K562 (cell line): ENCODE data around the gene MRPL42. TPM values are rescaled to one million over a fixed set of nuclear protein-coding genes. Genes with fewer than 3 reads are reported as not detected.

Source experiments
- ATAC-seq: fragments of 200-7000 bp; cut with Tn5 transposase; 3 replicates; pipeline ENCODE4 v1.9.1; 2020; ENCODE audit warnings: moderate library complexity
- BruUV-seq: library from RNA; stranded (reverse); fragments of 400-500 nt; replicated peaks from 2 replicates; lab custom pipeline; 2021; lab: Mats Ljungman, UMichigan
- CTCF ChIA-PET: fragments of 300-600 bp; formaldehyde crosslinking; extraction: SDS; loops from one replicate; lab custom pipeline; 2021; ENCODE audit warnings: low intra/inter-chr PET ratio; lab: Yijun Ruan, JAX
- POLR2A ChIA-PET: fragments of 300-600, 350-650 bp; sonication (Branson Sonifier 250); formaldehyde crosslinking; extraction: SDS; loops from one replicate; lab custom pipeline; 2021; ENCODE audit warnings: antibody characterized with exemption, inconsistent platforms; lab: Yijun Ruan, JAX
- DNase-seq, 4 experiments: peaks; one replicate each; pipeline versions ENCODE4 v3.0.0 to v3.0.0-alpha.2; 2011 to 2018; ENCODE audit warnings: low spot score in 3 of 4, mixed read lengths in 3 of 4; ENCODE audit errors: extremely low read depth in 1 of 4
- FAIRE-seq: peaks from 2 replicates; lab custom pipeline; 2011; peaks lifted over from hg19 to GRCh38; lab: Jason Lieb, UNC
- H2AFZ ChIP-seq: 2 replicates; pipeline ENCODE4 v1.6.0; 2011; ENCODE audit warnings: low read depth, low read length, control low read depth, inconsistent platforms
- H3K27ac ChIP-seq: fragments of 200-600 bp; 3 replicates; pipeline ENCODE4 v1.8.0; 2011; ENCODE audit warnings: low read depth, mild to moderate bottlenecking, control low read depth, inconsistent platforms, low read length, moderate library complexity, mixed read lengths; ENCODE audit errors: extremely low read depth
- H3K27me3 ChIP-seq, 2 experiments: fragments of 300-600 bp in 1 of 2; 2 replicates in 1 of 2; 3 replicates in 1 of 2; pipeline versions ENCODE4 v1.6.0 to v1.8.0; 2011; ENCODE audit warnings: inconsistent platforms in 2 of 2, low read length in 2 of 2, mild to moderate bottlenecking in 1 of 2, mixed read lengths in 1 of 2, moderate library complexity in 1 of 2; ENCODE audit not compliant: control insufficient read depth in 2 of 2, insufficient read depth in 2 of 2
- H3K36me3 ChIP-seq: fragments of 300-600 bp; 3 replicates; pipeline ENCODE4 v1.8.0; 2011; ENCODE audit warnings: mild to moderate bottlenecking, low read length, inconsistent platforms; ENCODE audit not compliant: control insufficient read depth, insufficient read depth
- H3K4me1 ChIP-seq, 2 experiments: fragments of 200-600 bp in 1 of 2; replicated peaks in 1 of 2; 2 replicates in 1 of 2; 3 replicates in 1 of 2; pipeline versions ENCODE4 v1.5.1 to v1.8.0; 2011; ENCODE audit warnings: inconsistent platforms in 2 of 2, low read length in 2 of 2, mild to moderate bottlenecking in 1 of 2, mixed read lengths in 1 of 2, moderate library complexity in 1 of 2; ENCODE audit not compliant: control insufficient read depth in 2 of 2, insufficient read depth in 2 of 2
- H3K4me2 ChIP-seq: 2 replicates; pipeline ENCODE4 v1.6.1; 2011; ENCODE audit warnings: low read length, control low read depth, inconsistent platforms, mixed read lengths; ENCODE audit not compliant: insufficient read depth
- H3K4me3 ChIP-seq: fragments of 200-600 bp; sonication (generic), shearing (Covaris generic); 2 replicates; pipeline ENCODE4 v1.5.1; 2016; ENCODE audit warnings: control low read depth, inconsistent platforms
- H3K79me2 ChIP-seq: fragments of 200-600 bp; 3 replicates; pipeline ENCODE4 v1.8.0; 2011; ENCODE audit warnings: low read length, inconsistent platforms; ENCODE audit not compliant: control insufficient read depth, insufficient read depth
- H3K9ac ChIP-seq, 2 experiments: 2 replicates each; pipeline versions ENCODE4 v1.6.0 to v1.6.1; 2011; ENCODE audit warnings: low read depth in 2 of 2, low read length in 2 of 2, control low read depth in 1 of 2, inconsistent platforms in 1 of 2, mild to moderate bottlenecking in 1 of 2, mixed read lengths in 1 of 2; ENCODE audit not compliant: insufficient read depth in 1 of 2
- H3K9me1 ChIP-seq: one replicate; pipeline ENCODE4 v1.6.0; 2011; ENCODE audit warnings: inconsistent platforms, mild to moderate bottlenecking, low read length, moderate library complexity; ENCODE audit not compliant: control insufficient read depth, insufficient read depth
- H3K9me3 ChIP-seq: replicated peaks from 2 replicates; pipeline ENCODE4 v1.5.1; 2011; ENCODE audit warnings: low read depth, low read length, inconsistent platforms; ENCODE audit not compliant: control insufficient read depth, insufficient read depth
- H4K20me1 ChIP-seq: replicated peaks from 2 replicates; pipeline ENCODE4 v1.6.1; 2011; ENCODE audit warnings: low read length, inconsistent platforms, mixed read lengths; ENCODE audit not compliant: control insufficient read depth, insufficient read depth
- ARID2 ChIP-seq: fragments of 450-650 bp; IDR thresholded peaks from 2 replicates; pipeline ENCODE4 v1.6.1; 2017; ENCODE audit warnings: antibody characterized with exemption, mild to moderate bottlenecking
- BHLHE40 ChIP-seq: IDR thresholded peaks from 2 replicates; pipeline ENCODE4 v1.6.1; 2011; ENCODE audit warnings: low read length, improper control_type of control experiment
- CC2D1A ChIP-seq: fragments of 450-650 bp; IDR thresholded peaks from 2 replicates; pipeline ENCODE4 v1.6.1; 2017; ENCODE audit warnings: mild to moderate bottlenecking
- ETS1 ChIP-seq: conservative IDR thresholded peaks from 2 replicates; pipeline ENCODE4 v1.6.1; 2011; ENCODE audit warnings: low read depth, mild to moderate bottlenecking, low read length; ENCODE audit not compliant: control insufficient read depth
- GTF2A2 ChIP-seq: IDR thresholded peaks from 2 replicates; pipeline ENCODE4 v1.6.1; 2016; ENCODE audit warnings: mild to moderate bottlenecking, missing genetic modification characterization, missing compliant biosample characterization
- HDGF ChIP-seq: fragments of 450-650 bp; IDR thresholded peaks from 2 replicates; pipeline ENCODE4 v1.6.1; 2016
- JUNB ChIP-seq: fragments of 450-650 bp; formaldehyde crosslinking; conservative IDR thresholded peaks from 2 replicates; pipeline ENCODE4 v1.4.0; 2020; ENCODE audit warnings: mild to moderate bottlenecking
- KAT2B ChIP-seq: IDR thresholded peaks from one replicate; pipeline ENCODE4 v1.6.1; 2012; ENCODE audit warnings: low read depth, mild to moderate bottlenecking, control low read depth, inconsistent platforms, low read length, moderate library complexity
- PHF21A ChIP-seq: fragments of 450-650 bp; IDR thresholded peaks from 2 replicates; pipeline ENCODE4 v1.6.1; 2017; ENCODE audit warnings: low read depth, borderline replicate concordance
- SAP30 ChIP-seq: fragments of 200-600 bp; sonication (generic); IDR thresholded peaks from 2 replicates; pipeline ENCODE4 v1.6.1; 2012; ENCODE audit warnings: borderline replicate concordance, low read depth, mild to moderate bottlenecking, moderate library complexity, low read length, control low read depth, inconsistent platforms; ENCODE audit not compliant: insufficient read depth, poor library complexity, severe bottlenecking
- SOX6 ChIP-seq: fragments of 450-650 bp; IDR thresholded peaks from 2 replicates; pipeline ENCODE4 v1.6.1; 2014; ENCODE audit warnings: mild to moderate bottlenecking
- TCF7L2 ChIP-seq: fragments of 150-350 bp; IDR thresholded peaks from 2 replicates; pipeline ENCODE4 v1.6.1; 2016; ENCODE audit warnings: low read depth, mild to moderate bottlenecking, low read length, moderate library complexity
- TRIM28 ChIP-seq: fragments of 450-650 bp; IDR thresholded peaks from 2 replicates; pipeline ENCODE4 v1.6.1; 2017
- U2AF1 ChIP-seq: fragments of 200-400 bp; formaldehyde crosslinking; optimal IDR thresholded peaks from 2 replicates; pipeline ENCODE3; 2017; ENCODE audit warnings: mild to moderate bottlenecking, low read depth, low read length, moderate library complexity
- ZNF316 ChIP-seq: fragments of 450-650 bp; IDR thresholded peaks from 2 replicates; pipeline ENCODE4 v1.6.1; 2016
- WGBS: fragments of 100-300 bp; shearing (Covaris generic); methylation state at CpG from one replicate; pipeline ENCODE4 v1.1.6; 2016; ENCODE audit warnings: low coverage, mixed read lengths; ENCODE audit not compliant: insufficient coverage; ENCODE audit errors: missing lambda C conversion rate; 5-methylcytosine and 5-hydroxymethylcytosine counted together
- in situ Hi-C: fragments of 300-500 bp; cut with MboI; formaldehyde crosslinking; loops from 4 replicates; pipeline ENCODE4 v1.15.0; 2018; ENCODE audit warnings: inconsistent platforms, mixed read lengths
- intact Hi-C: fragments of 100-400 bp; cut with micrococcal nuclease; formaldehyde crosslinking; loops from 2 replicates; pipeline ENCODE4 v1.14.2; 2022
- polyA plus RNA-seq, 8 experiments: library from polyadenylated mRNA; depleted of rRNA in 4 of 8; stranded (reverse) in 5 of 8; unstranded in 3 of 8; fragments of >200 nt; fragmentation: Nextera tagmentation in 2 of 8; fragmentation: Illumina TruSeq in 1 of 8; extraction: Ambion mirVana in 2 of 8; extraction: Trizol in 1 of 8; gene quantifications; 2 replicates each; pipeline versions ENCODE4 v1.2.1 to v1.2.3, GENCODE V29; 2011 to 2014; ENCODE audit warnings: inconsistent platforms in 1 of 8, missing spikeins in 1 of 8
- total RNA-seq, 7 experiments: library from RNA; depleted of rRNA in 6 of 7; stranded (reverse); fragments of >200 nt in 6 of 7; fragmentation: Illumina TruSeq in 2 of 7; extraction: Trizol in 2 of 7; gene quantifications; 2 replicates each; pipeline versions ENCODE4 v1.2.1 to v1.2.3, GENCODE V29; 2011 to 2021; ENCODE audit warnings: low replicate concordance in 1 of 7
- TF ChIP-seq, protein P1 (sequence below), 2 experiments: fragments of 450-650 bp in 1 of 2; sonication (generic) in 1 of 2; formaldehyde crosslinking; conservative IDR thresholded peaks; 2 replicates each; pipeline versions ENCODE4 v1.4.0 to v1.8.1; 2020 to 2022; ENCODE audit warnings: mild to moderate bottlenecking in 1 of 2, missing genetic modification reagents in 1 of 2
- TF ChIP-seq, protein P2 (sequence below): sonication (generic); formaldehyde crosslinking; IDR thresholded peaks from 2 replicates; pipeline ENCODE4 v1.8.0; 2023; ENCODE audit warnings: mild to moderate bottlenecking, missing genetic modification reagents

Gene MRPL42
- total and polyA plus RNA-seq, 9 of the 15 experiments (the other 6 are each of a cell fraction or from before 2014, with no cell fraction given): 104 to 806 (median 218) TPM

DNA sequence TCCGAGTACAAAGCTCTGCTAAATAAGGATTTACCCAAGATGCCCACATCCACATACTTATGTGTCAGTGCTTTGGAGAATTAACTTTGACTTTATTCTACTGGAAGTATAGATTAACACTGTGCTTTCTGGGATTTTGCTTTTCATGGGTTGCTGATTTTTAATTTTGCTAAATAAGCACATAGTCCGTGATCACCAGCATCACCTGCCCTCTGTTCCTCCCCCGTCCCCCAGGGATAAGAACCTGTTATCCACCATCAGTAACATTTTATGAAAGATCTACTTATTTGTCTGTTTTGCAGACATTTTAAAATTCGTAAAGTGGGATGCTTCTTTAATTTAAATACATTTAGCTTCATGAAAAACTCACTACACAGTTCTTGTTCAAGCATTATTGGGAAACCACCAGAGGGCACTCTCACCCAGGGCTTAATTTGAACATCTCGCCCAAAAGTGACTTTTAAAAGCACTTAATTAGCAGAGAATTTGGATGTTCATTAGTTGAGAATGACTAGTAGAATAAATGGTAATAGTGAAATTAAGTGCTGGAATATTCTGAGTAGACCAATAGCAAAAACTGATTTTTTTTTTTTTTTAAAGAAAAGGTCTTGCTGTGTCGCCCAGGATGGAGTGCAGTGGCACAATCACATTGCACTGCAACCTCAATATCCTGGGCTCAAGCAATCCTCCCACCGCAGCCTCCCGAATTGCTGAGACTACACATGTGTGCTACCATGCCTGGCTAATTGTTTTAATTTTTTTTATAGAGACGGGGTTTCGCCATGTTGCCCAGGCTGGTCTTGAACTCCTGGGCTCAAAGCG is 35.7 kb downstream of the MRPL42 start:
- in situ Hi-C loops (loop anchor here (10.0 kb wide), 1 partner anchor 262 kb away; no protein-coding TSS in a partner anchor), intact Hi-C loops (loop anchor here (2.0 to 10.0 kb wide), 5 partner anchors 66 to 600 kb away; no protein-coding TSS in a partner anchor)
- H3K4me3 ChIP-seq: no peak overlapping the region
- H2AFZ ChIP-seq: no peak overlapping the region
- ATAC-seq (peak; percentile 76), DNase-seq (peak in 2 of 4 experiments; percentile 20 to 64), FAIRE-seq (no peak)
- no peaks in the 10 kb centered on the region for H4K20me1 ChIP-seq
- no peak overlapping the region for H3K4me2 ChIP-seq
- H3K36me3 ChIP-seq: peaks cover 49% of the 10 kb centered on the region; the same call in 1 of the 3 replicates
- no peaks in the 10 kb centered on the region for H3K4me1 ChIP-seq
- ChIA-PET POLR2A (interaction anchor here (0.7 to 1.9 kb wide), 5 partner anchors 9 to 600 kb away, joined by 3 to 5 read pairs (median 4); no protein-coding TSS in a partner anchor), CTCF (interaction anchor here (0.6 to 4.1 kb wide), 7 partner anchors 14 to 598 kb away, joined by 3 to 62 read pairs (median 3); no protein-coding TSS in a partner anchor)
- no peaks in the 10 kb centered on the region for H3K9me3 ChIP-seq
- 63% methylated on average over 11 of the region's 11 CpGs for WGBS
- no peaks in the 10 kb centered on the region for H3K9me1 ChIP-seq
- no peak overlapping the region for H3K9ac ChIP-seq
- H3K27ac ChIP-seq: no peak overlapping the region
- BruUV-seq: no TSS peak
- no peaks in the 10 kb centered on the region for H3K79me2 ChIP-seq
- no peaks in the 10 kb centered on the region for H3K27me3 ChIP-seq
- TF ChIP-seq TCF7L2: no peak
- TF ChIP-seq PHF21A: no peak
- no peak for TF ChIP-seq TRIM28
- TF ChIP-seq, protein P1, sequence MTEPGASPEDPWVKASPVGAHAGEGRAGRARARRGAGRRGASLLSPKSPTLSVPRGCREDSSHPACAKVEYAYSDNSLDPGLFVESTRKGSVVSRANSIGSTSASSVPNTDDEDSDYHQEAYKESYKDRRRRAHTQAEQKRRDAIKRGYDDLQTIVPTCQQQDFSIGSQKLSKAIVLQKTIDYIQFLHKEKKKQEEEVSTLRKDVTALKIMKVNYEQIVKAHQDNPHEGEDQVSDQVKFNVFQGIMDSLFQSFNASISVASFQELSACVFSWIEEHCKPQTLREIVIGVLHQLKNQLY (CRISPR knock-in tag; conservative IDR thresholded peaks at IDR 0.05): no peak
- TF ChIP-seq ARID2: peak; percentile 81
- no peak for TF ChIP-seq SAP30
- TF ChIP-seq ZNF316: peak; percentile 68
- TF ChIP-seq, protein P2, sequence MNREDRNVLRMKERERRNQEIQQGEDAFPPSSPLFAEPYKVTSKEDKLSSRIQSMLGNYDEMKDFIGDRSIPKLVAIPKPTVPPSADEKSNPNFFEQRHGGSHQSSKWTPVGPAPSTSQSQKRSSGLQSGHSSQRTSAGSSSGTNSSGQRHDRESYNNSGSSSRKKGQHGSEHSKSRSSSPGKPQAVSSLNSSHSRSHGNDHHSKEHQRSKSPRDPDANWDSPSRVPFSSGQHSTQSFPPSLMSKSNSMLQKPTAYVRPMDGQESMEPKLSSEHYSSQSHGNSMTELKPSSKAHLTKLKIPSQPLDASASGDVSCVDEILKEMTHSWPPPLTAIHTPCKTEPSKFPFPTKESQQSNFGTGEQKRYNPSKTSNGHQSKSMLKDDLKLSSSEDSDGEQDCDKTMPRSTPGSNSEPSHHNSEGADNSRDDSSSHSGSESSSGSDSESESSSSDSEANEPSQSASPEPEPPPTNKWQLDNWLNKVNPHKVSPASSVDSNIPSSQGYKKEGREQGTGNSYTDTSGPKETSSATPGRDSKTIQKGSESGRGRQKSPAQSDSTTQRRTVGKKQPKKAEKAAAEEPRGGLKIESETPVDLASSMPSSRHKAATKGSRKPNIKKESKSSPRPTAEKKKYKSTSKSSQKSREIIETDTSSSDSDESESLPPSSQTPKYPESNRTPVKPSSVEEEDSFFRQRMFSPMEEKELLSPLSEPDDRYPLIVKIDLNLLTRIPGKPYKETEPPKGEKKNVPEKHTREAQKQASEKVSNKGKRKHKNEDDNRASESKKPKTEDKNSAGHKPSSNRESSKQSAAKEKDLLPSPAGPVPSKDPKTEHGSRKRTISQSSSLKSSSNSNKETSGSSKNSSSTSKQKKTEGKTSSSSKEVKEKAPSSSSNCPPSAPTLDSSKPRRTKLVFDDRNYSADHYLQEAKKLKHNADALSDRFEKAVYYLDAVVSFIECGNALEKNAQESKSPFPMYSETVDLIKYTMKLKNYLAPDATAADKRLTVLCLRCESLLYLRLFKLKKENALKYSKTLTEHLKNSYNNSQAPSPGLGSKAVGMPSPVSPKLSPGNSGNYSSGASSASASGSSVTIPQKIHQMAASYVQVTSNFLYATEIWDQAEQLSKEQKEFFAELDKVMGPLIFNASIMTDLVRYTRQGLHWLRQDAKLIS (CRISPR knock-in tag): no peak
- TF ChIP-seq JUNB (CRISPR knock-in tag): no peak
- TF ChIP-seq U2AF1: no peak
- no peak for TF ChIP-seq HDGF
- no peak for TF ChIP-seq ETS1
- peak; percentile 47; the same call in 1 of the 2 replicates for TF ChIP-seq CC2D1A
- TF ChIP-seq KAT2B: no peak
- no peak for TF ChIP-seq SOX6
- no peak for TF ChIP-seq GTF2A2 (tag)
- TF ChIP-seq BHLHE40: no peak
